ENCODE measurements around the gene CAMP. TPM values are rescaled to one million over a fixed set of nuclear protein-coding genes. Genes with fewer than 3 reads are reported as not detected.

Gene CAMP
- total RNA-seq, 1 donor: not detected

DNA sequence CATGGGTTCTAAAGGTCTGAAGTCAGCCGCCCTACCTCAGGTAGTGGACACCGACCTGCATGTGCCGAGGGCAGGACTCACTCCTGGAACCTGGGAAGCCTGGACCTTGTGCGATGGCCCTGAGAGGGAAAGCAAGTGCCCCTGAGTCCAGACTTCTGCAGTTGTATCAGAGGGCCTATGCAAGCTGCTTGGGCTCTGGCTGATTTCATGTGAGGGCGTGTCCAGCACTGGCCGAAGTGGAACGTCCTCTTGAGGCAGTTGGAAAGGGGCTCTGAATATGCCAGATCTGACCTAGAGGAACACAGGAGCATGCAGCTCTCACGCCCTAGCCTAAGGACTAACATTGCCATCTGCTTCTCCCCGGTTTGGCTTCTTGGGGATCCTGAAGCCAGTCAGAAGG, 2.5 kb upstream of the CAMP start:
- no peak overlapping the region for H3K4me3 ChIP-seq (ENCODE audit: low read depth, low read length)
- no peak for DNase-seq (ENCODE audit: low read depth)
- no peak for TF ChIP-seq CTCF (IDR thresholded peaks at IDR 0.05; ENCODE audit: insufficient read depth, low read depth, low read length)

DNA sequence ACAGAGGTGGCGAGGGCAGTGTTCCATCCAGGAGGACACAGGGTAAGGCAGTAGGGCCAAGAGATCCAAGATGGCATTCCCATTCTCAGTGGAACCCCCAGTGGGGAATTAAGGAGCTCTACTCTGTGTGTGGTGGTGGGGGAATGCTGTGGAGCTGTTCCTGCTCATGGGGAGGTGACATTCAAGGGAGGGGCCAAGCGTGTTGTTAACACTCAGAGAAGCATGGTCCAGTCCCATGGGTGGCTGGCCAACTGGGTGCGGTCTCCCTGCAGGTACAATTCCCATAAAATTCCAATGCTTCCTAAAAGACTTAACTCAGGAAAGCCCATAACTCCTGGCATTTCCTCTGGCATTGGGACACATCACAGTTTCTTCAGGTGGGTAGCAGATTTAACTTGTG, 2.3 kb downstream of the CAMP start:
- DNase-seq (ENCODE audit: low read depth): no peak
- no peak overlapping the region for H3K4me3 ChIP-seq (ENCODE audit: low read depth, low read length)
- TF ChIP-seq CTCF (IDR thresholded peaks at IDR 0.05; ENCODE audit: insufficient read depth, low read depth, low read length): no peak

DNA sequence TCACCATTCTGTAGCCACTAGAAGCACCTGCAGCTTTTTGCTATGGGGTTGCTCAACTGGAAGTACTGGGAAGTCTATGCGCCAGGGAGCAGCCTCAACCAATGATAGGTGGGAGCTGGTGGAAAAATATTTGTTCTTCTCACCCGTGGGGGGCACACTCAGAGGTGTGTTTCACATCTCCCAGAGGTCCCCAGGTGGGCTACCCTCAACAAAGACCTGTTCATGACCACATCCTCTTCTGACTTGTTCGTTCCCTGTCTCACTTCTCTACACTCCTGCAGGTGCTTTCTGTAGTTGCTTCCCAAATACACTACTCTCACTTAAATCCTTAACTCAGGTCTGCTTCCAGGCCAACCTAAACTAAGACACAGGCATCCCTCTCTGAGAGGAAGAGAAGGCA, 3.6 kb downstream of the CAMP start:
- TF ChIP-seq CTCF (IDR thresholded peaks at IDR 0.05; ENCODE audit: insufficient read depth, low read depth, low read length): no peak
- H3K4me3 ChIP-seq (ENCODE audit: low read depth, low read length): no peak overlapping the region
- DNase-seq (ENCODE audit: low read depth): no peak

GRCh38 chr3:48232232-48232631, 8.9 kb downstream of the CAMP start:
- DNase-seq (ENCODE audit: low read depth): no peak
- TF ChIP-seq CTCF (IDR thresholded peaks at IDR 0.05; ENCODE audit: insufficient read depth, low read depth, low read length): no peak
- H3K4me3 ChIP-seq (ENCODE audit: low read depth, low read length): no peak overlapping the region

GRCh38 chr3:48232734-48233133, 9.4 kb downstream of the CAMP start:
- H3K4me3 ChIP-seq (ENCODE audit: low read depth, low read length): no peak overlapping the region
- peak; percentile 69 for TF ChIP-seq CTCF (IDR thresholded peaks at IDR 0.05; ENCODE audit: insufficient read depth, low read depth, low read length)
- DNase-seq (ENCODE audit: low read depth): peak; percentile 77

DNA sequence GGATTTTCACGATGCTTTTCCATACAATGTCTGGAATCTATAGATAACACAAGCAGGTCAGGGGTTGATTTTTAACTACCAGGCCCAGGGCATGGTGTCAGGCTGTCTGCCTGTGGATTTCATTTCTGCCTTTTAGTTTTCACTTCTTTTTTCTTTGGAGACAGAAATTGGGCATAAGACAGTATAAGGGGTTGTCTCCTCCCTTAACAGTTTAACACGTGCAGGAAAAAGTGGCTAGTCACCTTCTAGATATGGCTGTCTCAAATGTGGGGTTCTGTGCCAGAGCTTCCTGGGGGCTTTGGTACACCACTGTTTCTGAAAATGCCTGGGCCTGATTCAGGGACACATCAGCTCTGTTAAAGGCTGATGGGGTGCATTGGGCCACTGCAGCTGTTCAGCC, 10.2 kb downstream of the CAMP start:
- TF ChIP-seq CTCF (IDR thresholded peaks at IDR 0.05; ENCODE audit: insufficient read depth, low read depth, low read length): no peak
- H3K4me3 ChIP-seq (ENCODE audit: low read depth, low read length): no peak overlapping the region
- DNase-seq (ENCODE audit: low read depth): no peak

DNA sequence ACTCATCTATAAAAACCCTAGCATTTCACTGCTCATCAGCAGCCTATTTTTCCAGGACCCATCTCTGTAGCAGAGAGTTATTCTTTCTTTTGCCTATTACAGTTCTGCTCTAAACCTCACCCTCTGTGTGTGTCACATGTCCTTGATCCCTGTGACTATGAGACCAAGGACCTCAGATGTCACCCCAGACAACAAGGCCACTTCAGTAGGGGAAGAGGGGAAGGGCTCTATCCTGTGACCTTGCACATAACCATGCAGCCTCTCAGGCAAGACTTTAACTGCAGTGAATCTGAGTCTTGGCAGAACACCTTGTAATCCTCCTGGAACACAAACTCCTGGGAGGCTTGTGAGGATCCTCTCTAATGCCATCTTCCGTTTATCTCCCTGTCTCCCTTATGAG, 13.2 kb downstream of the CAMP start:
- no peak overlapping the region for H3K4me3 ChIP-seq (ENCODE audit: low read depth, low read length)
- no peak for TF ChIP-seq CTCF (IDR thresholded peaks at IDR 0.05; ENCODE audit: insufficient read depth, low read depth, low read length)
- no peak for DNase-seq (ENCODE audit: low read depth)

Measured in fibroblast of villous mesenchyme (primary cell).